ENCODE results near the gene FOSL2. TPM values are rescaled to one million over a fixed set of nuclear protein-coding genes. Genes with fewer than 3 reads are reported as not detected.

FOSL2 gene
- total and polyA plus RNA-seq, 4 donors: 23.5 to 97.9 (median 68.5) TPM

DNA sequence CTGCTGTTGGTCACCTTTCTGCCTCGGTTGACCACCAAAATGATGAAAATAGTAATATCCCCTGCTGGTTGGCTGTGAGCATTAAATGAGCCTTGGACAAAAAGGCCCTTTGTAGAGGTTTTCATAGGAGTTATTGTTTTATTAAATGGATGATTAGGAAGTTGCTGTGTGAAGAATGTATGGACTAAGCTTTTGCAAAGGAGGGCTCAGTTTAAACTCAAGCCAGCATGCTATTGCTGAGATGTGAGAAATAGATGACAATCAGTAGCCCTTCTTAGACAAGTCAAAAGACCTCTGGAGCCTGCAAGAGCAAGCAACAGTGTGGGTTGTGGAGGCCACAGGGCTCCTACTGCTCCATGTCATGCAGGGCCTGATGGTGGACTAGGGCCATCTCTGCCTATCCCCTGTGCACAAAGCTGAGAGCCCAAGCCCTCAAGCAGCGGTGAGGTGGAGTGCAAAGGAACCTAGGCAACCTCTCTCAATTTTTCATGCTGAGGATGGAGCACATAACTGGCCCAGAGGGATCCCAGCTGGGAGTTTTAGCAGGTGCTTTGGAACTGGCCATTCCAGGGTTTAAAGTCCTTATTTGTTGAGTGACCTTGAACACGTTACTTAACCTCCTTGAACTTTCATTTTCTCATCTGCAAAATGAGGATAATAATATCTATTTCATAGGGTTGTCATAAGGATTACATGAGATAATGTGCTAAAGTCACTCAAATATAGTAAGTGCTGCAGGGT, 37.1 kb downstream of the FOSL2 start:
- no peaks in the 10 kb centered on the region for H3K36me3 ChIP-seq (ENCODE audit: control insufficient read depth in 4 of 4, insufficient read depth in 4 of 4, low read length in 4 of 4)
- H3K27me3 ChIP-seq (ENCODE audit: control insufficient read depth in 3 of 3, insufficient read depth in 3 of 3, low read length in 2 of 3): no peaks in the 10 kb centered on the region
- no peak for ATAC-seq (ENCODE audit: insufficient read depth, low FRiP score)
- no peaks in the 10 kb centered on the region for H3K4me1 ChIP-seq (ENCODE audit: control insufficient read depth in 5 of 5, insufficient read depth in 5 of 5, low read length in 5 of 5)
- no peak overlapping the region for H3K4me3 ChIP-seq
- TF ChIP-seq, protein P1, sequence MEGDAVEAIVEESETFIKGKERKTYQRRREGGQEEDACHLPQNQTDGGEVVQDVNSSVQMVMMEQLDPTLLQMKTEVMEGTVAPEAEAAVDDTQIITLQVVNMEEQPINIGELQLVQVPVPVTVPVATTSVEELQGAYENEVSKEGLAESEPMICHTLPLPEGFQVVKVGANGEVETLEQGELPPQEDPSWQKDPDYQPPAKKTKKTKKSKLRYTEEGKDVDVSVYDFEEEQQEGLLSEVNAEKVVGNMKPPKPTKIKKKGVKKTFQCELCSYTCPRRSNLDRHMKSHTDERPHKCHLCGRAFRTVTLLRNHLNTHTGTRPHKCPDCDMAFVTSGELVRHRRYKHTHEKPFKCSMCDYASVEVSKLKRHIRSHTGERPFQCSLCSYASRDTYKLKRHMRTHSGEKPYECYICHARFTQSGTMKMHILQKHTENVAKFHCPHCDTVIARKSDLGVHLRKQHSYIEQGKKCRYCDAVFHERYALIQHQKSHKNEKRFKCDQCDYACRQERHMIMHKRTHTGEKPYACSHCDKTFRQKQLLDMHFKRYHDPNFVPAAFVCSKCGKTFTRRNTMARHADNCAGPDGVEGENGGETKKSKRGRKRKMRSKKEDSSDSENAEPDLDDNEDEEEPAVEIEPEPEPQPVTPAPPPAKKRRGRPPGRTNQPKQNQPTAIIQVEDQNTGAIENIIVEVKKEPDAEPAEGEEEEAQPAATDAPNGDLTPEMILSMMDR (IDR thresholded peaks at IDR 0.05; ENCODE audit: control extremely low read depth, extremely low read depth): no peak
- H3K9me3 ChIP-seq (ENCODE audit: control insufficient read depth in 4 of 4, insufficient read depth in 3 of 4, low read length in 3 of 4): peaks cover 0 to 6% (median 0%) of the 10 kb centered on the region in 4 donors
- 85 to 92% methylated on average over 3 of the region's 3 CpGs for WGBS, 2 donors
- H3K9ac ChIP-seq (ENCODE audit: insufficient read depth in 1 of 2, low read length in 2 of 2): no peak overlapping the region
- no peak for DNase-seq
- no peak overlapping the region for H3K27ac ChIP-seq (ENCODE audit: low read depth in 1 of 2, low read length in 1 of 2)

DNA sequence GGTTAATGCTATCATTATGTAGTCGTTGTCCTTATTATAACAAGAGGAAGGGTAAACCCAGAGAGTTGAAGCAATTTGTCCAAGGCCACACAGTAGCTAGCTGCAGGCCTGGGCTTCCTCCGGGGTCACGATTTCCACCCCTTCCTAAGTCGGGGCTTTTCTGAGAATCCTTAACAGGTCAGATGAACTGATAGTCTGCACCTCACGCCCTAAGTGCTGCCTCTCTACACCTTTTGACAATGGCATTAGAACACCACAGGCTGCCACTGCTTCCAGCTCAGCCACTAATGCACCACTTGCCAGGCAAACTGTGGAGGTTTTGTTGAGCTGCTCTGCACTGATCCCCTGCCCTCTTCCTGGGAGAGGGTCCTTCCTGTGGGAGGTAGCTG, 37.7 kb downstream of the FOSL2 start:
- ATAC-seq (ENCODE audit: insufficient read depth, low FRiP score) (no peak), DNase-seq (no peak)
- no peaks in the 10 kb centered on the region for H3K4me1 ChIP-seq (ENCODE audit: control insufficient read depth in 5 of 5, insufficient read depth in 5 of 5, low read length in 5 of 5)
- TF ChIP-seq, protein P1 (IDR thresholded peaks at IDR 0.05; ENCODE audit: control extremely low read depth, extremely low read depth): no peak
- no peaks in the 10 kb centered on the region for H3K36me3 ChIP-seq (ENCODE audit: control insufficient read depth in 4 of 4, insufficient read depth in 4 of 4, low read length in 4 of 4)
- 84% methylated on average over 5 of the region's 5 CpGs for WGBS, 2 donors
- no peak overlapping the region for H3K9ac ChIP-seq (ENCODE audit: insufficient read depth in 1 of 2, low read length in 2 of 2)
- H3K27ac ChIP-seq (ENCODE audit: low read depth in 1 of 2, low read length in 1 of 2): no peak overlapping the region
- no peak overlapping the region for H3K4me3 ChIP-seq
- no peaks in the 10 kb centered on the region for H3K27me3 ChIP-seq (ENCODE audit: control insufficient read depth in 3 of 3, insufficient read depth in 3 of 3, low read length in 2 of 3)
- peaks cover 0 to 6% (median 0%) of the 10 kb centered on the region in 4 donors for H3K9me3 ChIP-seq (ENCODE audit: control insufficient read depth in 4 of 4, insufficient read depth in 3 of 4, low read length in 3 of 4)

DNA sequence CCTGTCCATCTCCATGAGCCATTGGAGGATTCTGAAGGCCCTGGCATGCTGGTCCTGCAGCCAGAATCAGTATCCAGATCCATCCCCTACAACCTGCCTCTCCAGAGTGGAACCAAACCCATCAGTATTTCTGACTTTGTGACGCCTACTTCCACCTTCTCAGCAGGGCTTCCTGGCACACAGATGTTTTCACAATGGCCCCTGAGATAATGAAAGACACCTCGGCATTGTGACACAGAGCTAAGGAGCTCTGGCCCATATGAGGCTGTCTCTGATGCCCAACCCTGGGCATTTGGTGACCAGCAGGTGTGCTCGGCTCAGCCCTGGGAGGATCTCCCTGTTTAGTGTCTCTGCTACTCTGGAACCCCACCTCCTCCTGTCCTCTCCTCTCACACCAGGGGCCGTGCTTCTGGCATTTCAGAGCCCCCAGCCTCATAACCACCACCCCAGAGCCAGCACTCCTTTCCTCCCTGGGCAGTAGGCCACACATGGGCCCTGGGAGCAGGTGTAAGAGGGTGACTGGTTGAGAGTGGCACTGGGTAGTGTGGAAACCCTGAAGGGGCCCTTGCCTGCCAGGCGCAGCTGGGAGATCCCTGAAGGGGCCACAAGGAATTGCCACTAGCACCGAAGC, 38.2 kb downstream of the FOSL2 start:
- ATAC-seq (ENCODE audit: insufficient read depth, low FRiP score) (no peak), DNase-seq (no peak)
- Histone ChIP-seq H3K27me3 (ENCODE audit: control insufficient read depth in 3 of 3, insufficient read depth in 3 of 3, low read length in 2 of 3) (no peaks in the 10 kb centered on the region), H3K9ac (ENCODE audit: insufficient read depth in 1 of 2, low read length in 2 of 2) (no peak overlapping the region), H3K4me1 (ENCODE audit: control insufficient read depth in 5 of 5, insufficient read depth in 5 of 5, low read length in 5 of 5) (no peaks in the 10 kb centered on the region), H3K4me3 (no peak overlapping the region), H3K27ac (ENCODE audit: low read depth in 1 of 2, low read length in 1 of 2) (peak overlapping the region in 1 of 2 donors; percentile 42), H3K36me3 (ENCODE audit: control insufficient read depth in 4 of 4, insufficient read depth in 4 of 4, low read length in 4 of 4) (no peaks in the 10 kb centered on the region), H3K9me3 (ENCODE audit: control insufficient read depth in 4 of 4, insufficient read depth in 3 of 4, low read length in 3 of 4) (peaks cover 0 to 6% (median 0%) of the 10 kb centered on the region in 4 donors)
- 64 to 74% methylated on average over 6 of the region's 6 CpGs for WGBS, 2 donors
- TF ChIP-seq, protein P1 (IDR thresholded peaks at IDR 0.05; ENCODE audit: control extremely low read depth, extremely low read depth): no peak
